ENCODE results near the gene PPP1R26. TPM values are rescaled to one million over a fixed set of nuclear protein-coding genes. Genes with fewer than 3 reads are reported as not detected.
"Not testable (repeated sequence)": the region's sequence is repeated elsewhere in the genome, so short reads cannot be mapped to it uniquely, and the experiment has no call there.

Gene PPP1R26
- total and polyA plus RNA-seq, 9 of the 15 experiments (the other 6 are each of a cell fraction or from before 2014, with no cell fraction given), result 0.77 to 26.8 (median 9.3) TPM

DNA sequence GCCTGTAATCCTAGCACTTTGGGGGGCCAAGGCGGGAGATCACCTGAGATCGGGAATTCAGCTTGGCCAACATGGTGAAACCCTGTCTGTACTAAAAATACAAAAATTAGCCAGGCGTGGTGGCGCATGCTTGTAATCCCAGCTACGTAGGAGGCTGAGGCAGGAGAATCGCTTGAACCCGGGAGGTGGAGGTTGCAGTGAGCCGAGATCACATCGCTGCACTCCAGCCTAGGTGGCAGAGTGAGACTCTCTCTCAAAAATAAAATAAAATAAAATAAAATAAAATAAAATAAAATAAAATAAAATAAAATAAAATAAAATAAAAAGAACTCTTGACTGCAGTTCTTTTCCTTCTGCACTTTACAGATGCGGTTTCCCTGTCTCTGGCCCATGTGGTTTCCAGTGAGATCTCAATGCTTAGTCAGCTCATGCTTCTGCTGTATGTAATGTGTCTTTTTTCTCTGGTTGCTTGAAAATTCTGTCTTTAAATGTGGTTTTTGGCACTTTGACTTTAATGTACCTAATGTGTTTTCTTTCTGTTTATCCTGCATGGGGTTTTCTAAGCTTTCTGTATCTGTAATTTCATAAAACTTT lies 49.4 kb downstream of the PPP1R26 start:
- FAIRE-seq; intact Hi-C loops (cut with micrococcal nuclease); H4K20me1 ChIP-seq (replicated peaks; ENCODE audit: control insufficient read depth, insufficient read depth, low read length); BruUV-seq (replicated peaks); CTCF ChIA-PET (ENCODE audit: low intra/inter-chr PET ratio); H3K9me1 ChIP-seq (ENCODE audit: control insufficient read depth, insufficient read depth, low read length); POLR2A ChIA-PET; H3K36me3 ChIP-seq (ENCODE audit: control insufficient read depth, insufficient read depth, low read length); H2AFZ ChIP-seq (ENCODE audit: low read depth, low read length); H3K27ac ChIP-seq (ENCODE audit: extremely low read depth, low read depth, low read length); H3K9ac ChIP-seq (ENCODE audit: insufficient read depth in 1 of 2, low read depth in 2 of 2, low read length in 2 of 2); ATAC-seq; H3K4me3 ChIP-seq; in situ Hi-C loops (cut with MboI); H3K4me2 ChIP-seq (ENCODE audit: insufficient read depth, low read length); H3K79me2 ChIP-seq (ENCODE audit: control insufficient read depth, insufficient read depth, low read length); DNase-seq (ENCODE audit: extremely low read depth in 1 of 4, low spot score in 3 of 4); H3K9me3 ChIP-seq (replicated peaks; ENCODE audit: control insufficient read depth, insufficient read depth, low read depth, low read length): not testable (repeated sequence)
- peaks cover 4 to 15% of the 10 kb centered on the region in 2 experiments; a peak in 3 of 5 replicates for H3K27me3 ChIP-seq (ENCODE audit: control insufficient read depth in 2 of 2, insufficient read depth in 2 of 2, low read length in 2 of 2)
- 80% methylated on average over 10 of the region's 10 CpGs for WGBS (ENCODE audit: insufficient coverage, low coverage, missing lambda C conversion rate)
- peaks cover 9 to 32% of the 10 kb centered on the region in 2 experiments; a peak in 3 of 5 replicates for H3K4me1 ChIP-seq (replicated peaks in 1 of 2; ENCODE audit: control insufficient read depth in 2 of 2, insufficient read depth in 2 of 2, low read length in 2 of 2)

DNA sequence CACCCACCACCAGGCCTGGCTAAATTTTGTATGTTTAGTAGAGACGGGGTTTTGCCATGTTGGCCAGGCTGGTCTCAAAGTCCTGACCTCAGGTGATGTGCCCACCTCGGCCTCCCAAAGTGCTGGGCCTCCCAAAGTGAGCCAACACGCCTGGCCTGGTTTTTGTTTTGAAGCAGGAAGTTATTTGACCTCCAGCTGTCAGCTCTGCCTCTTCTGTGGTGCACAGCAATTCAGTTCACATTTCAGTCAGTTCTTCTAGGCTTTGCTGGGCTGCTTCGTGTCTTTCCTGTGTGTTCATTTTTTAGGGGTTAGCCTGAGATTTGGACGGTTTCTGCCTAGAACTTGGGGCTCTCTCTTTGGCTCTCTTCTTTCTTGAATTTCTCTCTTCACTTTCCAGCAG lies 50.6 kb downstream of the PPP1R26 start:
- Histone ChIP-seq H3K27me3 (ENCODE audit: control insufficient read depth in 2 of 2, insufficient read depth in 2 of 2, low read length in 2 of 2) (peaks cover 7 to 26% of the 10 kb centered on the region in 2 experiments; a peak in 3 of 5 replicates), H3K36me3 (ENCODE audit: control insufficient read depth, insufficient read depth, low read length) (no peaks in the 10 kb centered on the region), H3K4me3 (no peak overlapping the region), H3K4me1 (replicated peaks in 1 of 2; ENCODE audit: control insufficient read depth in 2 of 2, insufficient read depth in 2 of 2, low read length in 2 of 2) (peaks cover 9 to 22% of the 10 kb centered on the region in 2 experiments; a peak in 3 of 5 replicates), H3K9ac (ENCODE audit: insufficient read depth in 1 of 2, low read depth in 2 of 2, low read length in 2 of 2) (no peak overlapping the region), H4K20me1 (replicated peaks; ENCODE audit: control insufficient read depth, insufficient read depth, low read length) (no peaks in the 10 kb centered on the region), H2AFZ (ENCODE audit: low read depth, low read length) (peak overlapping the region; percentile 43), H3K9me1 (ENCODE audit: control insufficient read depth, insufficient read depth, low read length) (no peaks in the 10 kb centered on the region), H3K79me2 (ENCODE audit: control insufficient read depth, insufficient read depth, low read length) (no peaks in the 10 kb centered on the region), H3K27ac (ENCODE audit: extremely low read depth, low read depth, low read length) (no peak overlapping the region), H3K9me3 (replicated peaks; ENCODE audit: control insufficient read depth, insufficient read depth, low read depth, low read length) (no peaks in the 10 kb centered on the region), H3K4me2 (ENCODE audit: insufficient read depth, low read length) (no peak overlapping the region)
- ChIA-PET CTCF (ENCODE audit: low intra/inter-chr PET ratio) (no interaction called here), POLR2A (interaction anchor here (1.0 kb wide), 1 partner anchor 54 kb away, joined by 4 read pairs; no protein-coding TSS in a partner anchor)
- ATAC-seq, result no peak
- FAIRE-seq, result no peak
- TF ChIP-seq FOXJ2 (tag; IDR thresholded peaks at IDR 0.05) (no peak), NFE2 (IDR thresholded peaks at IDR 0.05; ENCODE audit: low read depth) (no peak), NEUROD1 (IDR thresholded peaks at IDR 0.05; ENCODE audit: borderline replicate concordance, low read depth, low read length, partially characterized antibody) (no peak), ZNF57 (CRISPR knock-in tag; IDR thresholded peaks at IDR 0.05) (no peak), ZNF561 (CRISPR knock-in tag; conservative IDR thresholded peaks at IDR 0.05) (no peak), ZNF408 (CRISPR knock-in tag; IDR thresholded peaks at IDR 0.05; ENCODE audit: low read depth) (no peak), CTBP1 (IDR thresholded peaks at IDR 0.05; ENCODE audit: borderline replicate concordance) (no peak)
- TF ChIP-seq, protein P1, sequence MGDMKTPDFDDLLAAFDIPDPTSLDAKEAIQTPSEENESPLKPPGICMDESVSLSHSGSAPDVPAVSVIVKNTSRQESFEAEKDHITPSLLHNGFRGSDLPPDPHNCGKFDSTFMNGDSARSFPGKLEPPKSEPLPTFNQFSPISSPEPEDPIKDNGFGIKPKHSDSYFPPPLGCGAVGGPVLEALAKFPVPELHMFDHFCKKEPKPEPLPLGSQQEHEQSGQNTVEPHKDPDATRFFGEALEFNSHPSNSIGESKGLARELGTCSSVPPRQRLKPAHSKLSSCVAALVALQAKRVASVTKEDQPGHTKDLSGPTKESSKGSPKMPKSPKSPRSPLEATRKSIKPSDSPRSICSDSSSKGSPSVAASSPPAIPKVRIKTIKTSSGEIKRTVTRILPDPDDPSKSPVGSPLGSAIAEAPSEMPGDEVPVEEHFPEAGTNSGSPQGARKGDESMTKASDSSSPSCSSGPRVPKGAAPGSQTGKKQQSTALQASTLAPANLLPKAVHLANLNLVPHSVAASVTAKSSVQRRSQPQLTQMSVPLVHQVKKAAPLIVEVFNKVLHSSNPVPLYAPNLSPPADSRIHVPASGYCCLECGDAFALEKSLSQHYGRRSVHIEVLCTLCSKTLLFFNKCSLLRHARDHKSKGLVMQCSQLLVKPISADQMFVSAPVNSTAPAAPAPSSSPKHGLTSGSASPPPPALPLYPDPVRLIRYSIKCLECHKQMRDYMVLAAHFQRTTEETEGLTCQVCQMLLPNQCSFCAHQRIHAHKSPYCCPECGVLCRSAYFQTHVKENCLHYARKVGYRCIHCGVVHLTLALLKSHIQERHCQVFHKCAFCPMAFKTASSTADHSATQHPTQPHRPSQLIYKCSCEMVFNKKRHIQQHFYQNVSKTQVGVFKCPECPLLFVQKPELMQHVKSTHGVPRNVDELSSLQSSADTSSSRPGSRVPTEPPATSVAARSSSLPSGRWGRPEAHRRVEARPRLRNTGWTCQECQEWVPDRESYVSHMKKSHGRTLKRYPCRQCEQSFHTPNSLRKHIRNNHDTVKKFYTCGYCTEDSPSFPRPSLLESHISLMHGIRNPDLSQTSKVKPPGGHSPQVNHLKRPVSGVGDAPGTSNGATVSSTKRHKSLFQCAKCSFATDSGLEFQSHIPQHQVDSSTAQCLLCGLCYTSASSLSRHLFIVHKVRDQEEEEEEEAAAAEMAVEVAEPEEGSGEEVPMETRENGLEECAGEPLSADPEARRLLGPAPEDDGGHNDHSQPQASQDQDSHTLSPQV (IDR thresholded peaks at IDR 0.05), result no peak
- TF ChIP-seq, protein P2, sequence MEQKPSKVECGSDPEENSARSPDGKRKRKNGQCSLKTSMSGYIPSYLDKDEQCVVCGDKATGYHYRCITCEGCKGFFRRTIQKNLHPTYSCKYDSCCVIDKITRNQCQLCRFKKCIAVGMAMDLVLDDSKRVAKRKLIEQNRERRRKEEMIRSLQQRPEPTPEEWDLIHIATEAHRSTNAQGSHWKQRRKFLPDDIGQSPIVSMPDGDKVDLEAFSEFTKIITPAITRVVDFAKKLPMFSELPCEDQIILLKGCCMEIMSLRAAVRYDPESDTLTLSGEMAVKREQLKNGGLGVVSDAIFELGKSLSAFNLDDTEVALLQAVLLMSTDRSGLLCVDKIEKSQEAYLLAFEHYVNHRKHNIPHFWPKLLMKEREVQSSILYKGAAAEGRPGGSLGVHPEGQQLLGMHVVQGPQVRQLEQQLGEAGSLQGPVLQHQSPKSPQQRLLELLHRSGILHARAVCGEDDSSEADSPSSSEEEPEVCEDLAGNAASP (IDR thresholded peaks at IDR 0.05), result no peak
- 14% methylated on average over 5 of the region's 5 CpGs for WGBS (ENCODE audit: insufficient coverage, low coverage, missing lambda C conversion rate)
- no TSS peak for BruUV-seq (replicated peaks)
- no peak for DNase-seq (ENCODE audit: extremely low read depth in 1 of 4, low spot score in 3 of 4)
- in situ Hi-C loops (cut with MboI), result no loop called here
- intact Hi-C loops (cut with micrococcal nuclease), result no loop called here

All from K562 (cell line).